Measurements from ENCODE around the gene USP17L11. TPM values are rescaled to one million over a fixed set of nuclear protein-coding genes. Genes with fewer than 3 reads are reported as not detected.
"Not testable (repeated sequence)": the region's sequence is repeated elsewhere in the genome, so short reads cannot be mapped to it uniquely, and the experiment has no call there.

USP17L11 gene, protein sequence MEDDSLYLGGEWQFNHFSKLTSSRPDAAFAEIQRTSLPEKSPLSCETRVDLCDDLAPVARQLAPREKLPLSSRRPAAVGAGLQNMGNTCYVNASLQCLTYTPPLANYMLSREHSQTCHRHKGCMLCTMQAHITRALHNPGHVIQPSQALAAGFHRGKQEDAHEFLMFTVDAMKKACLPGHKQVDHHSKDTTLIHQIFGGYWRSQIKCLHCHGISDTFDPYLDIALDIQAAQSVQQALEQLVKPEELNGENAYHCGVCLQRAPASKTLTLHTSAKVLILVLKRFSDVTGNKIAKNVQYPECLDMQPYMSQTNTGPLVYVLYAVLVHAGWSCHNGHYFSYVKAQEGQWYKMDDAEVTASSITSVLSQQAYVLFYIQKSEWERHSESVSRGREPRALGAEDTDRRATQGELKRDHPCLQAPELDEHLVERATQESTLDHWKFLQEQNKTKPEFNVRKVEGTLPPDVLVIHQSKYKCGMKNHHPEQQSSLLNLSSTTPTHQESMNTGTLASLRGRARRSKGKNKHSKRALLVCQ
- not detected in 2 replicates for total RNA-seq

DNA sequence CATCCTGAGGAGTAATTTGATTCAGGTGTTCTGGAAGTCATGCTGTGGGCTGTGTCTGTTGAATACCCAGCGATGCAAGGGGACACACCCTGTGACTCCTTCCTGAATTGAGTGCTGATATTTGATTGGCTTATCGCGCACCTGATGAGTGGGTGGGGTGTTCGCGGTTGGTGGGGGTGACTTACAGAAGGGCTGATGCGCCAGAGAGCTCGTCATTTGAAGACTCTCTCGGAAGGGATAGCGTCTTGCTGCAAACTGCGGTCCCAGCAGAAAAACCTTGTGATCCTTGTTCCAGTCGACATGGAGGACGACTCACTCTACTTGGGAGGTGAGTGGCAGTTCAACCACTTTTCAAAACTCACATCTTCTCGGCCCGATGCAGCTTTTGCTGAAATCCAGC, at the start of gene USP17L11:
TSS of gene USP17L11 (plus strand) at position 301 of the 400 bp plus-strand sequence. CDS start at position 301, 0 bp downstream.
- intact Hi-C loops (cut with micrococcal nuclease), result not testable (repeated sequence)

DNA sequence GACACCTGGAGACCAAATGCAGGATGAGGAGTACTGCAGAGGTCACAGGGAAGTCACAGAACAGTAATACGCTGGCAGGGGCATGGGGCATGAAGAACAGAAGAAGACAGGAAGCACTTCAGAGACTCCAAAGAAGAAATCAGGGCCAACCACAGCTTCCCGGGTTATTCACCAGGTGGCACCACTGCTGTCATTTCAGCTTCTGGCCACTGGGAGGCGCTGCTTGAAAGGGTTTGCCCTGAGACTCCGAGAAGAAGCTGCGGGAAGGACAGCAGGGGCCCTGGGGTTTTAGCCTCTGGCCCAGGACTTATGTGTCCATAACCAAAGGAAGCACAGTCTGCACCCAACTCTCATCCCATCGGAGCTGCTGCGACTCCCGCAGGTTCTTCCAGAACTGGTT, 49.2 kb upstream of the USP17L11 start:
- intact Hi-C loops (cut with micrococcal nuclease), result not testable (repeated sequence)

DNA sequence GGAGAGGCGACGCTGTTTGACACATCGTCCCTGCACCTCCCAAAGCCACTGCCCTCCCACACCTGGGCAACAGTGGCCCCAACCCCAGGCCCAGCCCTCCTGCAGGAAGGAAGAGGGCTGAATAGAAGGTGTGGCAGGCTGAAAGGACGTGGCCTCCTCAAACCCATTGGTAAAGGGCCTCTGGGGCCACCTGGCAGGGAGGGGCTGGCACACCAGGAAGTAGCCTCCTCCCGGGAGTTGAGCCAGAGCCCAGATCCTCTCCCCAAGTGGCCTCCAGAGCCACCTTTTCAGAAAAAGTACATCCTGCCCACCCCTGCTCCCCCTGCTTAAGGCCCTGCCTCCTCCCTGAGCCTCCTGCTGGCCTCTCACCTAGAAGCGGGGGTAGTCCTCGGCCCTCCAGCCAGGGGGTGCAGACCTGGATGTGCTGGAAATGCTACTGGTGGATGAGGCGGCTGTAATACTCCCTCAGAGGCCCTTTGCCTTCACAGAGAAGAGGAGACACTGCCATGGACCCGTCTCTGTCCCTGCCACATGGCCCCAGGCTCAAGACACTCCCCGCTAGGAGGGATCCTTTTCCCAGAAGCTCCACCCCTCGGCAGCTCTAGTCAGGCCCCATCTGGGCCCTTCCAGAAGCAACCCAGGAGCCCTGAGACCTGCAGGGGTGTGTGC, 45.3 kb upstream of the USP17L11 start, which contains the start of gene FAM90A26:
TSS of gene FAM90A26 (plus strand) at position 619 of the 669 bp plus-strand sequence. CDS start 2,764 bp downstream, outside the sequence.
- intact Hi-C loops (cut with micrococcal nuclease), result not testable (repeated sequence)

DNA sequence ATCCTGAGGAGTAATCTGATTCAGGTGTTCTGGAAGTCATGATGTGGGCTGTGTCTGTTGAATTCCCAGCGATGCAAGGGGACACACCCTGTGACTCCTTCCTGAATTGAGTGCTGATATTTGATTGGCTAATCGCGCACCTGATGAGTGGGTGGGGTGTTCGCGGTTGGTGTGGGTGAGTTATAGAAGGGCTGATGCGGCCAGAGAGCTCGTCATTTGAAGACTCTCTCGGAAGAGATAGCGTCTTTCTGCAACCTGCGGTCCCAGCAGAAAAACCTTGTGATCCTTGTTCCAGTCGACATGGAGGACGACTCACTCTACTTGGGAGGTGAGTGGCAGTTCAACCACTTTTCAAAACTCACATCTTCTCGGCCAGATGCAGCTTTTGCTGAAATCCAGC, 4.8 kb upstream of the USP17L11 start, which contains the start of gene USP17L10:
TSS of gene USP17L10 (plus strand) at position 301 of the 400 bp plus-strand sequence. CDS start at position 301, 0 bp downstream.
- intact Hi-C loops (cut with micrococcal nuclease), result not testable (repeated sequence)

DNA sequence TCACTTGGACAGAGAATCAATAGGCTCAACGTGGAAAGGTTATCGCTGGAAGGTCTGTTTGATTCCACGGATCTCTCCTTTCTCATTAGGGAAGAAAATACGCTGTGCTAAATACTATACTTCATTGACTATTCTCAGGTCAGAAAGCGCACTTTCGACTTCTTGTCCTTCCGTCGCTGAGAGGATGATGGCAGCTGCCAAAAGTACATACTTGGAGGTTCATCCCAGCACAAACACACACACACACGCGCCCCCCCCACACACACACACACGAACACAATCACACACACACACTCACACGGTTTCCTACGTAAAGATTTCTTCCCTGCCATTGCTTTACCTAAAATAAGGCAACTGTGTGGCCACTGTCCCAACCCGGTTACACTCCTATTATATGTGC, 504 bp upstream of the USP17L11 start:
- intact Hi-C loops (cut with micrococcal nuclease), result not testable (repeated sequence)

DNA sequence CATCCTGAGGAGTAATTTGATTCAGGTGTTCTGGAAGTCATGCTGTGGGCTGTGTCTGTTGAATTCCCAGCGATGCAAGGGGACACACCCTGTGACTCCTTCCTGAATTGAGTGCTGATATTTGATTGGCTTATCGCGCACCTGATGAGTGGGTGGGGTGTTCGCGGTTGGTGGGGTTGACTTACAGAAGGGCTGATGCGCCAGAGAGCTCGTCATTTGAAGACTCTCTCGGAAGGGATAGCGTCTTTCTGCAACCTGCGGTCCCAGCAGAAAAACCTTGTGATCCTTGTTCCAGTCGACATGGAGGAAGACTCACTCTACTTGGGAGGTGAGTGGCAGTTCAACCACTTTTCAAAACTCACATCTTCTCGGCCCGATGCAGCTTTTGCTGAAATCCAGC, 4.6 kb downstream of the USP17L11 start, which contains the start of gene USP17L12:
TSS of gene USP17L12 (plus strand) at position 301 of the 400 bp plus-strand sequence. CDS start at position 301, 0 bp downstream.
- intact Hi-C loops (cut with micrococcal nuclease), result not testable (repeated sequence)

DNA sequence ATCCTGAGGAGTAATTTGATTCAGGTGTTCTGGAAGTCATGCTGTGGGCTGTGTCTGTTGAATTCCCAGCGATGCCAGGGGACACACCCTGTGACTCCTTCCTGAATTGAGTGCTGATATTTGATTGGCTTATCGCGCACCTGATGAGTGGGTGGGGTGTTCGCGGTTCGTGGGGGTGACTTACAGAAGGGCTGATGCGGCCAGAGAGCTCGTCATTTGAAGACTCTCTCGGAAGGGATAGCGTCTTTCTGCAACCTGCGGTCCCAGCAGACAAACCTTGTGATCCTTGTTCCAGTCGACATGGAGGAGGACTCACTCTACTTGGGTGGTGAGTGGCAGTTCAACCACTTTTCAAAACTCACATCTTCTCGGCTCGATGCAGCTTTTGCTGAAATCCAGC, 9.4 kb downstream of the USP17L11 start, which contains the start of gene USP17L13:
TSS of gene USP17L13 (plus strand) at position 301 of the 400 bp plus-strand sequence. CDS start at position 301, 0 bp downstream.
- intact Hi-C loops (cut with micrococcal nuclease), result not testable (repeated sequence)

DNA sequence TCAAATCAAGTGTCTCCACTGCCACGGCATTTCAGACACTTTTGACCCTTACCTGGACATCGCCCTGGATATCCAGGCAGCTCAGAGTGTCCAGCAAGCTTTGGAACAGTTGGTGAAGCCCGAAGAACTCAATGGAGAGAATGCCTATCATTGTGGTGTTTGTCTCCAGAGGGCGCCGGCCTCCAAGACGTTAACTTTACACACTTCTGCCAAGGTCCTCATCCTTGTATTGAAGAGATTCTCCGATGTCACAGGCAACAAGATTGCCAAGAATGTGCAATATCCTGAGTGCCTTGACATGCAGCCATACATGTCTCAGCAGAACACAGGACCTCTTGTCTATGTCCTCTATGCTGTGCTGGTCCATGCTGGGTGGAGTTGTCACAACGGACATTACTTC, 15.0 kb downstream of the USP17L11 start:
- intact Hi-C loops (cut with micrococcal nuclease), result not testable (repeated sequence)

DNA sequence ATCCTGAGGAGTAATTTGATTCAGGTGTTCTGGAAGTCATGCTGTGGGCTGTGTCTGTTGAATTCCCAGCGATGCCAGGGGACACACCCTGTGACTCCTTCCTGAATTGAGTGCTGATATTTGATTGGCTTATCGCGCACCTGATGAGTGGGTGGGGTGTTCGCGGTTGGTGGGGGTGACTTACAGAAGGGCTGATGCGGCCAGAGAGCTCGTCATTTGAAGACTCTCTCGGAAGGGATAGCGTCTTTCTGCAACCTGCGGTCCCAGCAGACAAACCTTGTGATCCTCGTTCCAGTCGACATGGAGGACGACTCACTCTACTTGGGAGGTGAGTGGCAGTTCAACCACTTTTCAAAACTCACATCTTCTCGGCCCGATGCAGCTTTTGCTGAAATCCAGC, 18.9 kb downstream of the USP17L11 start, which contains the start of gene USP17L15:
TSS of gene USP17L15 (plus strand) at position 301 of the 400 bp plus-strand sequence. CDS start at position 301, 0 bp downstream.
- intact Hi-C loops (cut with micrococcal nuclease), result not testable (repeated sequence)

DNA sequence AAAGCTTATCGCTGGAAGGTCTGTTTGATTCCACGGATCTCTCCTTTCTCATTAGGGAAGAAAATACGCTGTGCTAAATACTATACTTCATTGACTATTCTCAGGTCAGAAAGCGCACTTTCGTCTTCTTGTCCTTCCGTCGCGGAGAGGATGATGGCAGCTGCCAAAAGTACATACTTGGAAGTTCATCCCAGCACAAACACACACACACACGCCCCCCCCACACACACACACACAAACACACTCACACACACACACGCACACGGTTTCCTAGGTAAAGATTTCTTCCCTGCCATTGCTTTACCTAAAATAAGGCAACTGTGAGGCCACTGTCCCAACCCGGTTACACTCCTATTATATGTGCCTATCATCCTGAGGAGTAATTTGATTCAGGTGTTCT, 23.3 kb downstream of the USP17L11 start:
- intact Hi-C loops (cut with micrococcal nuclease), result not testable (repeated sequence)

DNA sequence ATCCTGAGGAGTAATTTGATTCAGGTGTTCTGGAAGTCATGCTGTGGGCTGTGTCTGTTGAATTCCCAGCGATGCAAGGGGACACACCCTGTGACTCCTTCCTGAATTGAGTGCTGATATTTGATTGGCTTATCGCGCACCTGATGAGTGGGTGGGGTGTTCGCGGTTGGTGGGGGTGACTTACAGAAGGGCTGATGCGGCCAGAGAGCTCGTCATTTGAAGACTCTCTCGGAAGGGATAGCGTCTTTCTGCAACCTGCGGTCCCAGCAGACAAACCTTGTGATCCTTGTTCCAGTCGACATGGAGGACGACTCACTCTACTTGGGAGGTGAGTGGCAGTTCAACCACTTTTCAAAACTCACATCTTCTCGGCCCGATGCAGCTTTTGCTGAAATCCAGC, 28.4 kb downstream of the USP17L11 start, which contains the start of gene USP17L17:
TSS of gene USP17L17 (plus strand) at position 301 of the 400 bp plus-strand sequence. CDS start at position 301, 0 bp downstream.
- intact Hi-C loops (cut with micrococcal nuclease), result not testable (repeated sequence)

DNA sequence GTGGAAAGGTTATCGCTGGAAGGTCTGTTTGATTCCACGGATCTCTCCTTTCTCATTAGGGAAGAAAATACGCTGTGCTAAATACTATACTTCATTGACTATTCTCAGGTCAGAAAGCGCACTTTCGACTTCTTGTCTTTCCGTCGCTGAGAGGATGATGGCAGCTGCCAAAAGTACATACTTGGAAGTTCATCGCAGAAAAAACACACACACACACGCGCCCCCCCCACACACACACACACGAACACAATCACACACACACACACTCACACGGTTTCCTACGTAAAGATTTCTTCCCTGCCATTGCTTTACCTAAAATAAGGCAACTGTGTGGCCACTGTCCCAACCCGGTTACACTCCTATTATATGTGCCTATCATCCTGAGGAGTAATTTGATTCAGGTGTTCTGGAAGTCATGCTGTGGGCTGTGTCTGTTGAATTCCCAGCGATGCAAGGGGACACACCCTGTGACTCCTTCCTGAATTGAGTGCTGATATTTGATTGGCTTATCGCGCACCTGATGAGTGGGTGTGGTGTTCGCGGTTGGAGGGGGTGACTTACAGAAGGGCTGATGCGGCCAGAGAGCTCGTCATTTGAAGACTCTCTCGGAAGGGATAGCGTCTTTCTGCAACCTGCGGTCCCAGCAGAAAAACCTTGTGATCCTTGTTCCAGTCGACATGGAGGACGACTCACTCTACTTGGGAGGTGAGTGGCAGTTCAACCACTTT, 32.9 kb downstream of the USP17L11 start, which contains the start of gene USP17L18:
TSS of gene USP17L18 (plus strand) at position 678 of the 728 bp plus-strand sequence. CDS start at position 678, 0 bp downstream.
- intact Hi-C loops (cut with micrococcal nuclease), result not testable (repeated sequence)

DNA sequence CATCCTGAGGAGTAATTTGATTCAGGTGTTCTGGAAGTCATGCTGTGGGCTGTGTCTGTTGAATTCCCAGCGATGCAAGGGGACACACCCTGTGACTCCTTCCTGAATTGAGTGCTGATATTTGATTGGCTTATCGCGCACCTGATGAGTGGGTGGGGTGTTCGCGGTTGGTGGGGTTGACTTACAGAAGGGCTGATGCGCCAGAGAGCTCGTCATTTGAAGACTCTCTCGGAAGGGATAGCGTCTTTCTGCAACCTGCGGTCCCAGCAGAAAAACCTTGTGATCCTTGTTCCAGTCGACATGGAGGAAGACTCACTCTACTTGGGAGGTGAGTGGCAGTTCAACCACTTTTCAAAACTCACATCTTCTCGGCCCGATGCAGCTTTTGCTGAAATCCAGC, 37.9 kb downstream of the USP17L11 start, which contains the start of gene USP17L19:
TSS of gene USP17L19 (plus strand) at position 301 of the 400 bp plus-strand sequence. CDS start at position 301, 0 bp downstream.
- intact Hi-C loops (cut with micrococcal nuclease), result not testable (repeated sequence)

DNA sequence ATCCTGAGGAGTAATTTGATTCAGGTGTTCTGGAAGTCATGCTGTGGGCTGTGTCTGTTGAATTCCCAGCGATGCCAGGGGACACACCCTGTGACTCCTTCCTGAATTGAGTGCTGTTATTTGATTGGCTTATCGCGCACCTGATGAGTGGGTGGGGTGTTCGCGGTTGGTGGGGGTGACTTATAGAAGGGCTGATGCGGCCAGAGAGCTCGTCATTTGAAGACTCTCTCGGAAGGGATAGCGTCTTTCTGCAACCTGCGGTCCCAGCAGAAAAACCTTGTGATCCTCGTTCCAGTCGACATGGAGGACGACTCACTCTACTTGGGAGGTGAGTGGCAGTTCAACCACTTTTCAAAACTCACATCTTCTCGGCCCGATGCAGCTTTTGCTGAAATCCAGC, 42.6 kb downstream of the USP17L11 start, which contains the start of gene USP17L20:
TSS of gene USP17L20 (plus strand) at position 301 of the 400 bp plus-strand sequence. CDS start at position 301, 0 bp downstream.
- intact Hi-C loops (cut with micrococcal nuclease), result not testable (repeated sequence)

DNA sequence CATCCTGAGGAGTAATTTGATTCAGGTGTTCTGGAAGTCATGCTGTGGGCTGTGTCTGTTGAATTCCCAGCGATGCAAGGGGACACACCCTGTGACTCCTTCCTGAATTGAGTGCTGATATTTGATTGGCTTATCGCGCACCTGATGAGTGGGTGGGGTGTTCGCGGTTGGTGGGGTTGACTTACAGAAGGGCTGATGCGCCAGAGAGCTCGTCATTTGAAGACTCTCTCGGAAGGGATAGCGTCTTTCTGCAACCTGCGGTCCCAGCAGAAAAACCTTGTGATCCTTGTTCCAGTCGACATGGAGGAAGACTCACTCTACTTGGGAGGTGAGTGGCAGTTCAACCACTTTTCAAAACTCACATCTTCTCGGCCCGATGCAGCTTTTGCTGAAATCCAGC, 47.4 kb downstream of the USP17L11 start, which contains the start of gene USP17L21:
TSS of gene USP17L21 (plus strand) at position 301 of the 400 bp plus-strand sequence. CDS start at position 301, 0 bp downstream.
- intact Hi-C loops (cut with micrococcal nuclease), result not testable (repeated sequence)

Other genes starting within 250 kb of the USP17L11 start
- gene FAM90A26, start 45.0 kb upstream of the USP17L11 start, total RNA-seq, result not detected in 2 replicates
- gene USP17L10, start 4.7 kb upstream of the USP17L11 start, total RNA-seq, result not detected in 2 replicates
- gene USP17L12, start 4.7 kb downstream of the USP17L11 start, total RNA-seq, result not detected in 2 replicates
- not detected in 2 replicates for gene USP17L13, start 9.5 kb downstream of the USP17L11 start, total RNA-seq
- not detected in 2 replicates for gene USP17L15, start 19.0 kb downstream of the USP17L11 start, total RNA-seq
- not detected in 2 replicates for gene USP17L17, start 28.5 kb downstream of the USP17L11 start, total RNA-seq
- not detected in 2 replicates for gene USP17L18, start 33.2 kb downstream of the USP17L11 start, total RNA-seq
- gene USP17L19, start 38.0 kb downstream of the USP17L11 start, total RNA-seq, result not detected in 2 replicates
- gene USP17L20, start 42.7 kb downstream of the USP17L11 start, total RNA-seq, result not detected in 2 replicates
- gene USP17L21, start 47.5 kb downstream of the USP17L11 start, total RNA-seq, result not detected in 2 replicates
- gene USP17L22, start 52.2 kb downstream of the USP17L11 start, total RNA-seq, result not detected in 2 replicates
- not detected in 2 replicates for gene USP17L24, start 109.8 kb downstream of the USP17L11 start, total RNA-seq
- not detected in 2 replicates for gene USP17L25, start 114.5 kb downstream of the USP17L11 start, total RNA-seq
- gene USP17L26, start 119.3 kb downstream of the USP17L11 start, total RNA-seq, result not detected in 2 replicates
- gene USP17L5, start 124.0 kb downstream of the USP17L11 start, total RNA-seq, result not detected in 2 replicates
- not detected in 2 replicates for gene USP17L27, start 128.7 kb downstream of the USP17L11 start, total RNA-seq
- not detected in 2 replicates for gene USP17L28, start 133.5 kb downstream of the USP17L11 start, total RNA-seq
- not detected in 2 replicates for gene USP17L29, start 138.2 kb downstream of the USP17L11 start, total RNA-seq
- not detected in 2 replicates for gene USP17L30, start 147.7 kb downstream of the USP17L11 start, total RNA-seq
- not detected in 2 replicates for gene DEFB131A, start 229.0 kb downstream of the USP17L11 start, total RNA-seq

All from T-helper 1 cell treated with Interleukin-12 subunit alpha and Interleukin-12 subunit beta and Interleukin-4 antibody, amounts not matched to agents 30 ng/mL and 1 ng/mL, for 36 hours (primary cell).